Keratinocyte (primary cell): ENCODE data around the gene HTRA3.
"Not testable (repeated sequence)": the region's sequence is repeated elsewhere in the genome, so short reads cannot be mapped to it uniquely, and the experiment has no call there.

Experiments used
- EZH2 ChIP-seq: IDR thresholded peaks from one replicate; pipeline ENCODE4 v1.6.1; 2012; ENCODE audit warnings: inconsistent platforms, mild to moderate bottlenecking, low read length, moderate library complexity
- TF ChIP-seq, protein P1 (sequence below), 3 experiments: IDR thresholded peaks in 1 of 3; conservative IDR thresholded peaks in 1 of 3; optimal IDR thresholded peaks in 1 of 3; 2 replicates in 2 of 3; 3 replicates in 1 of 3; pipeline versions ENCODE3 to v1.5.1; 2011; ENCODE audit warnings: low read length in 3 of 3, mild to moderate bottlenecking in 3 of 3, moderate library complexity in 2 of 3, control low read depth in 1 of 3, inconsistent platforms in 1 of 3; ENCODE audit not compliant: insufficient read depth in 2 of 3; ENCODE audit errors: extremely low read depth in 1 of 3

GRCh38 chr4:8349236-8349635 is 79.7 kb downstream of the HTRA3 start:
- TF ChIP-seq, protein P1, sequence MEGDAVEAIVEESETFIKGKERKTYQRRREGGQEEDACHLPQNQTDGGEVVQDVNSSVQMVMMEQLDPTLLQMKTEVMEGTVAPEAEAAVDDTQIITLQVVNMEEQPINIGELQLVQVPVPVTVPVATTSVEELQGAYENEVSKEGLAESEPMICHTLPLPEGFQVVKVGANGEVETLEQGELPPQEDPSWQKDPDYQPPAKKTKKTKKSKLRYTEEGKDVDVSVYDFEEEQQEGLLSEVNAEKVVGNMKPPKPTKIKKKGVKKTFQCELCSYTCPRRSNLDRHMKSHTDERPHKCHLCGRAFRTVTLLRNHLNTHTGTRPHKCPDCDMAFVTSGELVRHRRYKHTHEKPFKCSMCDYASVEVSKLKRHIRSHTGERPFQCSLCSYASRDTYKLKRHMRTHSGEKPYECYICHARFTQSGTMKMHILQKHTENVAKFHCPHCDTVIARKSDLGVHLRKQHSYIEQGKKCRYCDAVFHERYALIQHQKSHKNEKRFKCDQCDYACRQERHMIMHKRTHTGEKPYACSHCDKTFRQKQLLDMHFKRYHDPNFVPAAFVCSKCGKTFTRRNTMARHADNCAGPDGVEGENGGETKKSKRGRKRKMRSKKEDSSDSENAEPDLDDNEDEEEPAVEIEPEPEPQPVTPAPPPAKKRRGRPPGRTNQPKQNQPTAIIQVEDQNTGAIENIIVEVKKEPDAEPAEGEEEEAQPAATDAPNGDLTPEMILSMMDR (optimal IDR thresholded peaks at IDR 0.05 in 1 of 3, IDR thresholded peaks at IDR 0.05 in 1 of 3, conservative IDR thresholded peaks at IDR 0.05 in 1 of 3; ENCODE audit: extremely low read depth in 1 of 3, insufficient read depth in 2 of 3, low read length in 3 of 3): not testable (repeated sequence)
- not testable (repeated sequence) for TF ChIP-seq EZH2
